Fibroblast of gingiva (primary cell): ENCODE measurements around the gene LIME1.

Experiments
- DNase-seq: peaks from one replicate; pipeline ENCODE4 v3.0.0-alpha.2; 2011; ENCODE audit warnings: low read depth

The LIME1 gene

GRCh38 chr20:63735859-63736718 is at the start of gene LIME1:
Gene LIME1 (plus strand): TSS chr20:63736664. CDS start chr20:63737550, 886 bp downstream.
- no peak for DNase-seq

GRCh38 chr20:63687419-63688178 is 48.9 kb upstream of the LIME1 start:
- no peak for DNase-seq

GRCh38 chr20:63688228-63689045 is 48.0 kb upstream of the LIME1 start:
- DNase-seq = no peak

- DNase-seq = no peak
Measured at GRCh38 chr20:63689046-63690002, 47.1 kb upstream of the LIME1 start.

- no peak for DNase-seq
Measured at GRCh38 chr20:63690003-63690897, 46.2 kb upstream of the LIME1 start.

GRCh38 chr20:63690898-63691710 is 45.4 kb upstream of the LIME1 start:
- no peak for DNase-seq

GRCh38 chr20:63691711-63692435 is 44.6 kb upstream of the LIME1 start:
- DNase-seq = no peak

- peak; percentile 43 for DNase-seq
Measured at GRCh38 chr20:63692436-63693082, 43.9 kb upstream of the LIME1 start.

- DNase-seq = no peak
Measured at GRCh38 chr20:63693083-63693732, 43.3 kb upstream of the LIME1 start.

- DNase-seq = no peak
Measured at GRCh38 chr20:63693733-63694583, 42.5 kb upstream of the LIME1 start.

GRCh38 chr20:63694584-63695423 is 41.7 kb upstream of the LIME1 start:
- DNase-seq = no peak

- DNase-seq = no peak
Measured at GRCh38 chr20:63695424-63696305, 40.8 kb upstream of the LIME1 start.

GRCh38 chr20:63696306-63696627 is 40.2 kb upstream of the LIME1 start:
- peak; percentile 25 for DNase-seq

GRCh38 chr20:63696628-63697356 is 39.7 kb upstream of the LIME1 start, which contains the start of gene TNFRSF6B:
Gene TNFRSF6B (plus strand): TSS chr20:63696652. CDS start chr20:63696768, 116 bp downstream.
- no peak for DNase-seq
